Duodenal mucosa (tissue), 2 donors: ENCODE measurements around the gene RIF1.
"Not testable (repeated sequence)": the region's sequence is repeated elsewhere in the genome, so short reads cannot be mapped to it uniquely, and the experiment has no call there.

Source experiments
- H3K27ac ChIP-seq: one replicate; pipeline ENCODE4 v1.7.0; 2013; ENCODE audit warnings: low read depth, low read length
- H3K27me3 ChIP-seq, 2 donors: one replicate each; pipeline ENCODE4 v1.7.0; 2013; ENCODE audit warnings: low read length in 2 of 2, control low read depth in 1 of 2; ENCODE audit not compliant: insufficient read depth in 2 of 2, control insufficient read depth in 1 of 2
- H3K36me3 ChIP-seq, 2 donors: one replicate each; pipeline ENCODE4 v1.7.0; 2013; ENCODE audit warnings: low read length in 2 of 2, control low read depth in 1 of 2; ENCODE audit not compliant: insufficient read depth in 2 of 2, control insufficient read depth in 1 of 2
- H3K4me1 ChIP-seq, 2 donors: one replicate each; pipeline ENCODE4 v1.7.0; 2013; ENCODE audit warnings: low read length in 2 of 2, control low read depth in 1 of 2; ENCODE audit not compliant: insufficient read depth in 2 of 2, control insufficient read depth in 1 of 2
- H3K4me3 ChIP-seq, 2 donors: one replicate each; pipeline ENCODE4 v1.7.0; 2013; ENCODE audit warnings: low read length in 2 of 2, low read depth in 1 of 2
- H3K9ac ChIP-seq, 2 donors: one replicate each; pipeline ENCODE4 v1.7.0; 2013; ENCODE audit warnings: low read length in 2 of 2, low read depth in 1 of 2
- H3K9me3 ChIP-seq, 2 donors: one replicate each; pipeline ENCODE4 v1.7.0; 2013; ENCODE audit warnings: low read length in 2 of 2, control low read depth in 1 of 2; ENCODE audit not compliant: control insufficient read depth in 1 of 2

Gene RIF1

GRCh38 chr2:151421681-151422080, 12.0 kb downstream of the RIF1 start:
- not testable (repeated sequence) for H3K27ac ChIP-seq, H3K4me1 ChIP-seq
- peaks cover 22 to 57% of the 10 kb centered on the region in 2 donors for H3K36me3 ChIP-seq

GRCh38 chr2:151422917-151423439, 13.3 kb downstream of the RIF1 start:
- H3K36me3 ChIP-seq = peaks cover 22 to 44% of the 10 kb centered on the region in 2 donors
- H3K9me3 ChIP-seq = no peaks in the 10 kb centered on the region
- H3K27ac ChIP-seq = no peak overlapping the region
- H3K27me3 ChIP-seq = no peaks in the 10 kb centered on the region
- H3K9ac ChIP-seq = no peak overlapping the region
- no peak overlapping the region for H3K4me3 ChIP-seq
- H3K4me1 ChIP-seq = no peaks in the 10 kb centered on the region

More at GRCh38 chr2:151421681-151422080, 12.0 kb downstream of the RIF1 start:
- H3K27me3 ChIP-seq, H3K9ac ChIP-seq, H3K4me3 ChIP-seq, H3K9me3 ChIP-seq: not testable (repeated sequence)

GRCh38 chr2:151423760-151424159, 14.1 kb downstream of the RIF1 start:
- Histone ChIP-seq H3K4me1 (no peaks in the 10 kb centered on the region), H3K4me3 (no peak overlapping the region), H3K36me3 (peaks cover 23 to 41% of the 10 kb centered on the region in 2 donors), H3K27ac (no peak overlapping the region), H3K9ac (no peak overlapping the region), H3K27me3 (no peaks in the 10 kb centered on the region), H3K9me3 (no peaks in the 10 kb centered on the region)

- H3K4me3 ChIP-seq = no peak overlapping the region
- H3K27ac ChIP-seq = no peak overlapping the region
- no peaks in the 10 kb centered on the region for H3K9me3 ChIP-seq
- no peaks in the 10 kb centered on the region for H3K27me3 ChIP-seq
- peaks cover 25 to 72% of the 10 kb centered on the region in 2 donors for H3K36me3 ChIP-seq
- H3K9ac ChIP-seq = no peak overlapping the region
- no peaks in the 10 kb centered on the region for H3K4me1 ChIP-seq
Observed at GRCh38 chr2:151437630-151438029, 27.9 kb downstream of the RIF1 start.

- Histone ChIP-seq H3K27me3 (no peaks in the 10 kb centered on the region), H3K9ac (no peak overlapping the region), H3K9me3 (no peaks in the 10 kb centered on the region), H3K36me3 (peaks cover 25 to 73% of the 10 kb centered on the region in 2 donors), H3K27ac (no peak overlapping the region), H3K4me1 (no peaks in the 10 kb centered on the region), H3K4me3 (no peak overlapping the region)
Observed at GRCh38 chr2:151438506-151438905, 28.8 kb downstream of the RIF1 start.

DNA sequence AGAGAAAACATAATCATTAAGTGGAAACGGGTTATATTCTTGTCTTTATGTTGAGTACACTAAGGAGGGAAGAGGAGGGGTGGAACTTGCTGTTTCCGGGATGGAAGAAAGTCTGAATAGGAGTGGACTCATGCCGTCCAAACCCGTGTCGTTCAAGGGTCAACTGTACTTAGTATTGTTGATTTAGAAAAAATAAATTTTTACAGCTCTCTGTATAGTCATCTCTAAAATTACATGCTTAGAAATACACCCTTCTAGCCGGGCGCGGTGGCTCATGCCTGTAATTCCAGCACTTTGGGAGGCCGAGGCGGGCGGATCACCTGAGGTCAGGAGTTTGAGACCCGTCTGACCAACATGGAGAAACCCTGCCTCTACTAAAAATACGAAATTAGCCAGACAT, 29.4 kb downstream of the RIF1 start:
- Histone ChIP-seq H3K4me3 (no peak overlapping the region), H3K4me1 (no peaks in the 10 kb centered on the region), H3K9me3 (no peaks in the 10 kb centered on the region), H3K36me3 (peaks cover 25 to 74% of the 10 kb centered on the region in 2 donors), H3K27ac (no peak overlapping the region), H3K27me3 (no peaks in the 10 kb centered on the region), H3K9ac (no peak overlapping the region)

GRCh38 chr2:151459358-151459757, 49.7 kb downstream of the RIF1 start:
- Histone ChIP-seq H3K9ac (no peak overlapping the region), H3K36me3 (peaks cover 22 to 66% of the 10 kb centered on the region in 2 donors), H3K9me3 (no peaks in the 10 kb centered on the region), H3K27me3 (no peaks in the 10 kb centered on the region), H3K4me3 (no peak overlapping the region), H3K27ac (no peak overlapping the region), H3K4me1 (no peaks in the 10 kb centered on the region)

GRCh38 chr2:151465771-151466170, 56.1 kb downstream of the RIF1 start:
- Histone ChIP-seq H3K4me1 (no peaks in the 10 kb centered on the region), H3K27ac (no peak overlapping the region), H3K9ac (no peak overlapping the region), H3K27me3 (no peaks in the 10 kb centered on the region), H3K36me3 (peaks cover 47 to 79% of the 10 kb centered on the region in 2 donors), H3K9me3 (no peaks in the 10 kb centered on the region), H3K4me3 (no peak overlapping the region)

GRCh38 chr2:151470556-151470955, 60.9 kb downstream of the RIF1 start:
- Histone ChIP-seq H3K27me3 (no peaks in the 10 kb centered on the region), H3K4me1 (no peaks in the 10 kb centered on the region), H3K9me3 (no peaks in the 10 kb centered on the region), H3K27ac (no peak overlapping the region), H3K4me3 (no peak overlapping the region), H3K36me3 (peaks cover 31 to 54% of the 10 kb centered on the region in 2 donors), H3K9ac (no peak overlapping the region)

DNA sequence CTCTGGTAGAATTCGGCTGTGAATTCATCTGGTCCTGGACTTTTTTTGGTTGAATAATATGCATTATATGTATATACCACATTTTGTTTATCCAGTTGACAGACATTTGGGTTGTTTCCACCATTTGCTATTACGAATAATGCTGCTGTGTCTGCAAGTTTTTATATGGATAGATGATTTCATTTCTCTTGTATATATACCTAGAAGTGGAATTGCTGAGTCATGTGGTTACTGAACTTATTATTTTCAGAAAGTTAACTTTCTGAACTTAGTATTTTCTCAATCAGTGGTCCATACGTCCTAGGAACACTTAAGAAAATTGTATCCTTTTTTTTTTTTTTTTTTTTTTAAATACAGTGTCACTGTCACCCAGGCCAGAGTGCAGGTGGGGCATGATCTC, 63.3 kb downstream of the RIF1 start:
- Histone ChIP-seq H3K9me3 (no peaks in the 10 kb centered on the region), H3K9ac (no peak overlapping the region), H3K4me3 (no peak overlapping the region), H3K27me3 (no peaks in the 10 kb centered on the region), H3K27ac (no peak overlapping the region), H3K4me1 (no peaks in the 10 kb centered on the region), H3K36me3 (peaks cover 21 to 33% of the 10 kb centered on the region in 2 donors)

DNA sequence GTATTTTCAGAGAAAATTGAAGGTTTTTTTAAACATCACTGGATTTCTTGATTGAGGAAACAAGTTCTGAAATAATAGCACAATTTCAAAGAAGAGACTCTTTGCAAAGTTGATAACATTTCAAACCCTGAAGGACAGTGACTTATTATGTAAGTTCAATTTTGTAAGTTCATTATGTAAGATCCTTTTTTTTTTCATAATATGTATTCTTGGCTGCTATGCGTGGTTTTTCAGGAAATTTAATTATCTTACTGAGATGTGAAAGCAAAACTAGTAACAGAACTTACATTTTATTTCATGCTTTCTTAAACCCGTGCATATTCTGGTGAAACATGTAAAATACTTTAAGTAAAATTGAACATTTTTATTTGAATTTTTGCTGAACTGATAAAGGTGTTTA, 65.4 kb downstream of the RIF1 start:
- Histone ChIP-seq H3K36me3 (peaks cover 5 to 16% of the 10 kb centered on the region in 2 donors), H3K9ac (no peak overlapping the region), H3K27me3 (no peaks in the 10 kb centered on the region), H3K4me1 (no peaks in the 10 kb centered on the region), H3K4me3 (no peak overlapping the region), H3K27ac (no peak overlapping the region), H3K9me3 (no peaks in the 10 kb centered on the region)
